HCT116 (cell line): ENCODE measurements around the gene NUDT8. TPM values are rescaled to one million over a fixed set of nuclear protein-coding genes. Genes with fewer than 3 reads are reported as not detected.

Experiments
- ATAC-seq: fragments of 200-7000 bp; cut with Tn5 transposase; 2 replicates; pipeline ENCODE4 v1.9.1; 2020; ENCODE audit warnings: mild to moderate bottlenecking, moderate library complexity
- BruUV-seq: library from RNA; stranded (reverse); fragments of 400-500 nt; replicated peaks from 2 replicates; lab custom pipeline; 2021; lab: Mats Ljungman, UMichigan
- CTCF ChIA-PET: fragments of 300-600 bp; sonication (Branson Sonifier 250); formaldehyde crosslinking; loops from one replicate; lab custom pipeline; 2021; ENCODE audit warnings: antibody characterized with exemption; lab: Charles Lee
- POLR2A ChIA-PET: fragments of 300-600, 350-600 bp; sonication (Branson Sonifier 250); formaldehyde crosslinking; loops from one replicate; lab custom pipeline; 2021; ENCODE audit warnings: antibody characterized with exemption; lab: Charles Lee
- RAD21 ChIA-PET, 2 experiments: fragments of 300-600 bp; sonication (Branson Sonifier 250); formaldehyde crosslinking; loops; one replicate each; lab custom pipeline; 2023; ENCODE audit warnings: low total read pairs in 2 of 2; ENCODE audit not compliant: uncharacterized antibody in 2 of 2, unreplicated experiment in 2 of 2, low non-redundant PET in 1 of 2; lab: Charles Lee
- DNase-seq: peaks from one replicate; pipeline ENCODE4 v3.0.0-alpha.2; 2010; ENCODE audit warnings: low read depth, low spot score
- H2AFZ ChIP-seq: fragments of 200-600 bp; shearing (Covaris generic), sonication (generic); 2 replicates; pipeline ENCODE4 v1.6.1; 2017; ENCODE audit warnings: low read depth, mixed run types, mixed read lengths, antibody characterized with exemption, low read length; ENCODE audit not compliant: poor library complexity, severe bottlenecking
- H3K27ac ChIP-seq: 2 replicates; pipeline ENCODE4 v1.5.1; 2012; ENCODE audit warnings: low read depth, low read length
- H3K27me3 ChIP-seq: fragments of 200-600 bp; sonication (generic); 2 replicates; pipeline ENCODE4 v1.6.1; 2016; ENCODE audit warnings: mixed run types, low read length, mixed read lengths; ENCODE audit not compliant: insufficient read depth
- H3K36me3 ChIP-seq, 2 experiments: fragments of 200-500 bp in 1 of 2; fragments of 200-600 bp in 1 of 2; sonication (Bioruptor generic) in 1 of 2; sonication (generic) in 1 of 2; 2 replicates each; pipeline versions ENCODE4 v1.5.1 to v1.6.1; 2014 to 2016; ENCODE audit warnings: low read length in 2 of 2, inconsistent platforms in 1 of 2, mixed read lengths in 1 of 2, mixed run types in 1 of 2; ENCODE audit not compliant: insufficient read depth in 2 of 2, control insufficient read depth in 1 of 2
- H3K4me1 ChIP-seq, 2 experiments: fragments of 200-600 bp in 1 of 2; sonication (generic) in 1 of 2; 2 replicates each; pipeline versions ENCODE4 v1.5.1 to v1.6.1; 2012 to 2017; ENCODE audit warnings: low read length in 2 of 2, inconsistent platforms in 1 of 2, mild to moderate bottlenecking in 1 of 2, mixed read lengths in 1 of 2, mixed run types in 1 of 2, moderate library complexity in 1 of 2; ENCODE audit not compliant: insufficient read depth in 2 of 2, control insufficient read depth in 1 of 2
- H3K4me2 ChIP-seq: fragments of 200-600 bp; sonication (generic); 2 replicates; pipeline ENCODE4 v1.6.1; 2017; ENCODE audit warnings: mixed run types, low read length, mixed read lengths
- H3K4me3 ChIP-seq, 2 experiments: fragments of 200-600 bp in 1 of 2; sonication (generic) in 1 of 2; replicated peaks in 1 of 2; 2 replicates each; pipeline ENCODE4 v1.5.1; 2011 to 2016; ENCODE audit warnings: low read length in 2 of 2, control low read depth in 1 of 2, low read depth in 1 of 2, mild to moderate bottlenecking in 1 of 2, mixed read lengths in 1 of 2, mixed run types in 1 of 2
- H3K79me2 ChIP-seq: fragments of 200-600 bp; sonication (generic); 2 replicates; pipeline ENCODE4 v1.6.1; 2017; ENCODE audit warnings: mild to moderate bottlenecking, mixed run types, low read length, moderate library complexity, mixed read lengths; ENCODE audit not compliant: insufficient read depth
- H3K9ac ChIP-seq: fragments of 200-600 bp; sonication (generic); 2 replicates; pipeline ENCODE4 v1.6.1; 2016; ENCODE audit warnings: low read length, mixed read lengths
- H3K9me2 ChIP-seq: fragments of 200-600 bp; sonication (generic), shearing (Covaris generic); 2 replicates; pipeline ENCODE4 v1.6.1; 2017; ENCODE audit warnings: mixed run types, mild to moderate bottlenecking, moderate library complexity; ENCODE audit not compliant: insufficient read depth
- H3K9me3 ChIP-seq, 2 experiments: fragments of 200-500 bp in 1 of 2; fragments of 200-600 bp in 1 of 2; sonication (Bioruptor generic) in 1 of 2; sonication (generic) in 1 of 2; 2 replicates each; pipeline ENCODE4 v1.6.1; 2014 to 2017; ENCODE audit warnings: low read length in 2 of 2, mixed read lengths in 2 of 2, inconsistent platforms in 1 of 2, low read depth in 1 of 2, mild to moderate bottlenecking in 1 of 2, mixed run types in 1 of 2, moderate library complexity in 1 of 2; ENCODE audit not compliant: control insufficient read depth in 1 of 2, insufficient read depth in 1 of 2
- H4K20me1 ChIP-seq: fragments of 200-600 bp; sonication (generic), shearing (Covaris generic); 2 replicates; pipeline ENCODE4 v1.6.1; 2017; ENCODE audit warnings: mixed run types, mild to moderate bottlenecking, moderate library complexity; ENCODE audit not compliant: insufficient read depth
- ATF3 ChIP-seq: IDR thresholded peaks from 2 replicates; pipeline ENCODE4 v1.6.1; 2012
- CTCF ChIP-seq, 3 experiments: fragments of 200-600 bp in 1 of 3; sonication (generic) in 1 of 3; IDR thresholded peaks in 2 of 3; conservative IDR thresholded peaks in 1 of 3; 2 replicates each; pipeline ENCODE4 v1.5.1; 2012 to 2017; ENCODE audit warnings: low read depth in 2 of 3, low read length in 2 of 3, antibody characterized with exemption in 1 of 3, borderline replicate concordance in 1 of 3, control low read depth in 1 of 3, mild to moderate bottlenecking in 1 of 3, mixed read lengths in 1 of 3, mixed run types in 1 of 3, moderate library complexity in 1 of 3; ENCODE audit not compliant: insufficient read depth in 1 of 3
- EZH2phosphoT487 ChIP-seq: fragments of 200-600 bp; IDR thresholded peaks from 2 replicates; pipeline ENCODE4 v1.6.1; 2018; ENCODE audit warnings: antibody characterized with exemption, borderline replicate concordance
- SIN3A ChIP-seq: IDR thresholded peaks from 2 replicates; pipeline ENCODE4 v1.6.1; 2012; ENCODE audit warnings: low read depth
- SP1 ChIP-seq: IDR thresholded peaks from 2 replicates; pipeline ENCODE4 v1.6.1; 2012; ENCODE audit warnings: low read depth
- TCF7L2 ChIP-seq: IDR thresholded peaks from 2 replicates; pipeline ENCODE4 v1.7.0; 2011; ENCODE audit warnings: borderline replicate concordance, inconsistent platforms; ENCODE audit not compliant: insufficient read depth, insufficient read length; ENCODE audit errors: extremely low read depth
- ZBTB33 ChIP-seq: IDR thresholded peaks from 2 replicates; pipeline ENCODE4 v1.6.1; 2011; ENCODE audit warnings: mild to moderate bottlenecking, low read length, moderate library complexity; ENCODE audit not compliant: insufficient replicate concordance; ENCODE audit errors: extremely low read depth
- ZFX ChIP-seq: fragments of 450-650 bp; IDR thresholded peaks from 2 replicates; pipeline ENCODE4 v1.6.1; 2017
- ZNF274 ChIP-seq: fragments of 200-500 bp; sonication (Bioruptor generic); IDR thresholded peaks from 2 replicates; pipeline ENCODE4 v1.6.1; 2014; ENCODE audit warnings: mild to moderate bottlenecking, low read depth, low read length, inconsistent platforms
- intact Hi-C: fragments of 100-400 bp; cut with micrococcal nuclease; formaldehyde crosslinking; loops from 2 replicates; pipeline ENCODE4 v1.10.0; 2022
- total RNA-seq: library from RNA; stranded (reverse); gene quantifications from one replicate; pipeline ENCODE4 v1.2.1, GENCODE V29; 2021; ENCODE audit not compliant: unreplicated experiment

NUDT8 gene
- total RNA-seq, 1 experiment from 2014 or later, result 18.7 TPM

- Histone ChIP-seq H3K9me2 (no peaks in the 10 kb centered on the region), H3K27ac (no peak within 1 kb of the TSS; the same call in 1 of the 2 replicates), H2AFZ (no peak within 1 kb of the TSS), H3K79me2 (no peaks in the 10 kb centered on the region), H3K4me2 (peak within 1 kb of the TSS; percentile 29; the same call in 1 of the 2 replicates), H4K20me1 (no peaks in the 10 kb centered on the region), H3K4me1 (peaks cover 8 to 16% of the 10 kb centered on the region in 2 experiments; a peak in 3 of 4 replicates), H3K36me3 (no peaks in the 10 kb centered on the region), H3K27me3 (no peaks in the 10 kb centered on the region), H3K9me3 (no peaks in the 10 kb centered on the region; a peak in 1 of 4 replicates), H3K4me3 (no peak within 1 kb of the TSS), H3K9ac (no peak within 1 kb of the TSS)
- intact Hi-C loops, result no loop called here
- no TSS peak for BruUV-seq
- CTCF ChIA-PET, result interaction anchor here (1.1 kb wide), 1 partner anchor 45 kb away, joined by 3 read pairs; the partner anchor contains the start of gene NUDT8
- DNase-seq, result no peak
- POLR2A ChIA-PET, result no interaction called here
- TF ChIP-seq SP1 (peak; percentile 78), EZH2phosphoT487 (no peak)
- RAD21 ChIA-PET, result no interaction called here
- ATAC-seq, result peak; percentile 73
These were observed 44.7 kb upstream of the NUDT8 start, which contains the start of gene ALDH3B2 for GRCh38 chr11:67674442-67674871. Gene ALDH3B2 (minus strand): TSS chr11:67674623. CDS start chr11:67666935, 7,688 bp downstream.

GRCh38 chr11:67673902-67674301, 44.2 kb upstream of the NUDT8 start:
- Histone ChIP-seq H3K27me3 (no peaks in the 10 kb centered on the region), H3K9ac (no peak overlapping the region), H3K4me3 (no peak overlapping the region), H3K4me1 (peaks cover 8 to 16% of the 10 kb centered on the region in 2 experiments; a peak in 3 of 4 replicates), H3K27ac (no peak overlapping the region), H3K79me2 (no peaks in the 10 kb centered on the region), H3K9me2 (no peaks in the 10 kb centered on the region), H3K4me2 (no peak overlapping the region), H4K20me1 (no peaks in the 10 kb centered on the region), H3K9me3 (no peaks in the 10 kb centered on the region; a peak in 1 of 4 replicates), H3K36me3 (no peaks in the 10 kb centered on the region), H2AFZ (no peak overlapping the region)
- DNase-seq, result no peak
- no peak for ATAC-seq
- CTCF ChIA-PET, result no interaction called here
- RAD21 ChIA-PET, result no interaction called here
- no peak for TF ChIP-seq ZBTB33
- no peak for TF ChIP-seq TCF7L2
- TF ChIP-seq ZFX, result no peak
- no peak for TF ChIP-seq ZNF274
- no peak for TF ChIP-seq CTCF (IDR thresholded peaks at IDR 0.05 in 2 of 3, conservative IDR thresholded peaks at IDR 0.05 in 1 of 3; ENCODE audit: borderline replicate concordance in 1 of 3, insufficient read depth in 1 of 3, low read depth in 2 of 3, low read length in 2 of 3)
- no peak for TF ChIP-seq SP1
- TF ChIP-seq SIN3A, result no peak
- no peak for TF ChIP-seq EZH2phosphoT487
- TF ChIP-seq ATF3, result no peak
- POLR2A ChIA-PET, result no interaction called here
- no TSS peak for BruUV-seq
- intact Hi-C loops, result no loop called here
